ENCODE data around the gene MAMDC2. TPM values are rescaled to one million over a fixed set of nuclear protein-coding genes. Genes with fewer than 3 reads are reported as not detected.

The MAMDC2 gene
- total RNA-seq, 3 donors from 2014 or later (not counting 1 experiment from before 2014, with no cell fraction given), result 0.10 to 0.32 TPM; not detected in 1

DNA sequence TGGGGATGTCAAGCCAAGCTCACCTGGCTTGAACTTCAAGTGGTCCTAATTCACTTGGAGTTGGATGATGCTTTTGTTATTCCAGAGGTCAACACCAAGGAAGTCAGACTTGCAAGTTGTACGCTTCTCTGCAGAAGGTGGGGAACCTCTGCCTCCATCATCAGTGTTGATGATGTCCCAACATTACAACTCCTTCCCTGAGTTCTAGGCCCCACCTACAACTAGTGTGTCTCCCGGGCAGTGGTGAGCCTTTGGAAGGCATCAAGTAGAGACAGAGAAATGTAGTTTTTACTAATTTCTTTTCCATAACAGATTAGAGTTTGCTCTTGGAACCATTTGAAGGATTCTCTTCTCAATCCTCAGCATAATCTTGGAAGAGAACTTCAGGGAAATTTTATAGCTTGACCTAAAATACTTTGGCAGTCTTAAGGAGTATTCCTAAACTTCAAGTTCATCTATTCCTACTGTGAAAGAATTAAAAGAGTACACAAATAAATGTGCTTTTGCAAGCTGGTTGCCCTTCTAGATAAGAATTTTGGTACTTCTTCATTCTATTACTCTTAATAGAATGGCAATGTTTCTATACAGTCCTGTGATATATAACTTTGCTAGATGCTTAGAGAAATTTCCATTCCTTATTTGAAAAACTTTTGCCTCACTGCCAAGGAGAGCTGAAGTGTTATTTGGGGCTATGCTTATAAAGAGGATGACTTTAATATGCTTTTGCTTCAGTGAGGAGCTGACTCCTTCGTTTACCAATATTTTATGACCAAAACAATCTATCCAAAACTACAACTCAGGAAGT lies 12.0 kb downstream of the MAMDC2 start:
- Histone ChIP-seq H3K36me3 (ENCODE audit: control insufficient read depth, insufficient read depth, low read length) (no peaks in the 10 kb centered on the region), H3K27ac (ENCODE audit: low read length) (no peak overlapping the region), H3K27me3 (ENCODE audit: control insufficient read depth, insufficient read depth, low read length) (no peaks in the 10 kb centered on the region), H3K4me1 (ENCODE audit: control insufficient read depth, insufficient read depth, low read length) (no peaks in the 10 kb centered on the region), H3K9me3 (ENCODE audit: control insufficient read depth, insufficient read depth, low read length) (no peaks in the 10 kb centered on the region), H3K4me3 (ENCODE audit: low read length) (no peak overlapping the region)
- no peaks in the 10 kb centered on the region for H3K36me3 Mint-ChIP-seq
- H3K27ac Mint-ChIP-seq, result no peak overlapping the region
- ATAC-seq, result no peak
- no peaks in the 10 kb centered on the region for H3K4me1 Mint-ChIP-seq
- H3K4me3 Mint-ChIP-seq, result no peak overlapping the region
- TF ChIP-seq, protein P1, sequence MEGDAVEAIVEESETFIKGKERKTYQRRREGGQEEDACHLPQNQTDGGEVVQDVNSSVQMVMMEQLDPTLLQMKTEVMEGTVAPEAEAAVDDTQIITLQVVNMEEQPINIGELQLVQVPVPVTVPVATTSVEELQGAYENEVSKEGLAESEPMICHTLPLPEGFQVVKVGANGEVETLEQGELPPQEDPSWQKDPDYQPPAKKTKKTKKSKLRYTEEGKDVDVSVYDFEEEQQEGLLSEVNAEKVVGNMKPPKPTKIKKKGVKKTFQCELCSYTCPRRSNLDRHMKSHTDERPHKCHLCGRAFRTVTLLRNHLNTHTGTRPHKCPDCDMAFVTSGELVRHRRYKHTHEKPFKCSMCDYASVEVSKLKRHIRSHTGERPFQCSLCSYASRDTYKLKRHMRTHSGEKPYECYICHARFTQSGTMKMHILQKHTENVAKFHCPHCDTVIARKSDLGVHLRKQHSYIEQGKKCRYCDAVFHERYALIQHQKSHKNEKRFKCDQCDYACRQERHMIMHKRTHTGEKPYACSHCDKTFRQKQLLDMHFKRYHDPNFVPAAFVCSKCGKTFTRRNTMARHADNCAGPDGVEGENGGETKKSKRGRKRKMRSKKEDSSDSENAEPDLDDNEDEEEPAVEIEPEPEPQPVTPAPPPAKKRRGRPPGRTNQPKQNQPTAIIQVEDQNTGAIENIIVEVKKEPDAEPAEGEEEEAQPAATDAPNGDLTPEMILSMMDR (IDR thresholded peaks at IDR 0.05), result no peak
- peaks cover 0 to 13% of the 10 kb centered on the region in 2 donors for H3K27me3 Mint-ChIP-seq (ENCODE audit: low read depth in 2 of 2)
- intact Hi-C loops (cut with micrococcal nuclease), result loop anchor here (10.0 kb wide), 1 partner anchor 51 kb away; no protein-coding TSS in a partner anchor
- no peak for DNase-seq
- 87% methylated on average over 1 of the region's 3 CpGs for WGBS (ENCODE audit: insufficient coverage)
- no peaks in the 10 kb centered on the region for H3K9me3 Mint-ChIP-seq

DNA sequence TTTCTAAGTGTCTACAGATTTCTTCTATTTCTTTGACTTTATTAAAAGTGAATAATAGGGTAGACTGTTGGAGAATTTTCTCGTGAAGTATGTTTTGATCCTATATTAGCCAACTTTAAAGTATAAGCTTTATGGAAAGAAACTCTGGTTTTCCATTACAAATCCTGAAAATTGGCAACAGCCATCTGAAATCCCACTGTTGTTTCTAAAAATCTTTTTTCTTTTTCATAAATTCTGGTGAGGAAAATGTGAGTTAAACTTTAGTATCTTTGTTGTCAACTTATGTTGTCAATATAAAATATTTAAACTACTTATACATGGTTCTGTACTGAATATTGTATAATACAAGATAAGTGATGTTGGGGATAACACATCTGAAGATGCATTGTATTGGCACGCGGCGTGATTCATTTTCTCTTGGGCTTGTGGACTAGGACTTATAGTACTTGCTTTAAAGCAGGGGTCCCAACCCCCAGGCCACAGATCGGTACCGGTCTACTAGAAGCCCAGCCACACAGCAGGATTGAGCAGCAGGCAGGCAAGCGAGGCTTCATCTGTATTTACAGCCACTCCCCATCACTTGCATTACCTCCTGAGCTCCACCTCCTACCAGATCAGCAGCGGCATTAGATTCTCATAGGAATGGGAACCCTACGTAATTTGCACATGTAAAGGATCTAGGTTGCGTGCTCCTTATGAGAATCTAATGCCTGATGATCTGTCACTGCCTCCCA lies 12.7 kb downstream of the MAMDC2 start:
- 92% methylated on average over 9 of the region's 10 CpGs for WGBS (ENCODE audit: insufficient coverage)

DNA sequence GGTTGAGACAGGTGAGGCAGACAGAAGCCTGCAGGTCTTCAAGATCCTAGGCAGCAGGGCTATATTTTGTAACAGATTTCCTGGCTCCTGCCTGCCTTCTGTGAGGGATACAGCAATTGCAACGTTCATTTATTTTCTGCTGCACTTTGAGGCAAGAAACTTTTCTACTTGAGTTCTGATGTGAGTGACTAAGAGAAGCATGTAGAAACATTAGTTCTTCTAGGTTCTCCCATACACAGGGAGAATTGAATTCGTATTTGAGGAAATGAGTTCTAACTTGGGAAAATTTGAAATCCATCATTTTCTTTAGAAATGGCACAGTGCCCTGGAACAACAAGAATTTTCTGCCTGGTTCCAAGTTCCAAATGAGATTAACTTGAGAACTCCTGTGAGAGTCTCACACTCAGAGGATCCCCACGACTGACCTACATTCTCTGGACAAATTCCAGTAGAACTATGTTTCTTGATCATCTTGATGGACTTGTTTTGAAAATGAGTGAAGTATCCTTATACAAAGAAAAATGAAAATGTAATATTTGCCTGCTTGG lies 15.0 kb downstream of the MAMDC2 start:
- H3K4me3 Mint-ChIP-seq, result no peak overlapping the region
- no peak overlapping the region for H3K27ac Mint-ChIP-seq
- peaks cover 0 to 2% of the 10 kb centered on the region in 2 donors for H3K9me3 Mint-ChIP-seq
- WGBS (ENCODE audit: insufficient coverage), result 83% methylated on average over 2 of the region's 3 CpGs
- ATAC-seq (no peak), DNase-seq (no peak)
- no peaks in the 10 kb centered on the region for H3K9me3 ChIP-seq (ENCODE audit: control insufficient read depth, insufficient read depth, low read length)
- H3K4me1 Mint-ChIP-seq, result no peaks in the 10 kb centered on the region
- no peak overlapping the region for H3K4me3 ChIP-seq (ENCODE audit: low read length)
- H3K4me1 ChIP-seq (ENCODE audit: control insufficient read depth, insufficient read depth, low read length), result no peaks in the 10 kb centered on the region
- intact Hi-C loops (cut with micrococcal nuclease), result loop anchor here (10.0 kb wide), 1 partner anchor 54 kb away; no protein-coding TSS in a partner anchor
- no peaks in the 10 kb centered on the region for H3K27me3 ChIP-seq (ENCODE audit: control insufficient read depth, insufficient read depth, low read length)
- TF ChIP-seq, protein P1 (IDR thresholded peaks at IDR 0.05), result no peak
- H3K27me3 Mint-ChIP-seq (ENCODE audit: low read depth in 2 of 2), result peaks cover 4 to 12% of the 10 kb centered on the region in 2 donors
- H3K27ac ChIP-seq (ENCODE audit: low read length), result no peak overlapping the region
- H3K36me3 ChIP-seq (ENCODE audit: control insufficient read depth, insufficient read depth, low read length), result no peaks in the 10 kb centered on the region
- no peaks in the 10 kb centered on the region for H3K36me3 Mint-ChIP-seq

More for the DNA sequence above, 12.7 kb downstream of the MAMDC2 start:
- Histone ChIP-seq H3K4me3 (ENCODE audit: low read length) (no peak overlapping the region), H3K27me3 (ENCODE audit: control insufficient read depth, insufficient read depth, low read length) (no peaks in the 10 kb centered on the region), H3K36me3 (ENCODE audit: control insufficient read depth, insufficient read depth, low read length) (no peaks in the 10 kb centered on the region), H3K4me1 (ENCODE audit: control insufficient read depth, insufficient read depth, low read length) (no peaks in the 10 kb centered on the region), H3K9me3 (ENCODE audit: control insufficient read depth, insufficient read depth, low read length) (no peaks in the 10 kb centered on the region), H3K27ac (ENCODE audit: low read length) (no peak overlapping the region)
- Mint-ChIP-seq H3K27me3 (ENCODE audit: low read depth in 2 of 2) (peaks cover 0 to 10% of the 10 kb centered on the region in 2 donors), H3K27ac (no peak overlapping the region), H3K9me3 (peaks cover 0 to under 1% of the 10 kb centered on the region in 2 donors), H3K4me1 (no peaks in the 10 kb centered on the region), H3K4me3 (no peak overlapping the region), H3K36me3 (no peaks in the 10 kb centered on the region)
- DNase-seq (no peak), ATAC-seq (no peak)
- intact Hi-C loops (cut with micrococcal nuclease), result loop anchor here (10.0 kb wide), 1 partner anchor 52 kb away; no protein-coding TSS in a partner anchor
- TF ChIP-seq, protein P1 (IDR thresholded peaks at IDR 0.05), result no peak

Data from natural killer cell (primary cell).